Karpas-422 (cell line): ENCODE data around the gene PILRA. TPM values are rescaled to one million over a fixed set of nuclear protein-coding genes. Genes with fewer than 3 reads are reported as not detected.

Experiments used
- DNase-seq: peaks from one replicate; pipeline ENCODE4 v3.0.0-alpha.2; 2015
- H2AFZ ChIP-seq: fragments of 200-600 bp; sonication (generic); 2 replicates; pipeline ENCODE4 v1.6.1; 2014; ENCODE audit warnings: antibody characterized with exemption, low read length, mixed read lengths
- H3K27ac ChIP-seq: fragments of 200-600 bp; sonication (generic); 2 replicates; pipeline ENCODE4 v1.5.1; 2014; ENCODE audit warnings: mild to moderate bottlenecking, low read length, moderate library complexity
- H3K27me3 ChIP-seq: fragments of 200-600 bp; sonication (generic); 2 replicates; pipeline ENCODE4 v1.6.1; 2014; ENCODE audit warnings: low read length, mixed read lengths
- H3K36me3 ChIP-seq: fragments of 200-600 bp; sonication (generic); 2 replicates; pipeline ENCODE4 v1.6.1; 2014; ENCODE audit warnings: low read length, mixed read lengths; ENCODE audit not compliant: insufficient read depth
- H3K4me1 ChIP-seq: fragments of 200-600 bp; sonication (generic); 2 replicates; pipeline ENCODE4 v1.6.1; 2014; ENCODE audit warnings: mild to moderate bottlenecking, low read length, mixed read lengths
- H3K4me2 ChIP-seq: fragments of 200-600 bp; sonication (generic); 2 replicates; pipeline ENCODE4 v1.6.1; 2014; ENCODE audit warnings: low read length, low read depth, mild to moderate bottlenecking; ENCODE audit not compliant: poor library complexity, severe bottlenecking
- H3K4me3 ChIP-seq: fragments of 200-600 bp; sonication (generic); 2 replicates; pipeline ENCODE4 v1.5.1; 2014; ENCODE audit warnings: mild to moderate bottlenecking, antibody characterized with exemption, low read length, mixed read lengths
- H3K79me2 ChIP-seq: fragments of 200-600 bp; sonication (generic); 2 replicates; pipeline ENCODE4 v1.6.1; 2014; ENCODE audit warnings: mild to moderate bottlenecking, low read length, mixed read lengths
- H3K9ac ChIP-seq: fragments of 200-600 bp; sonication (generic); 2 replicates; pipeline ENCODE4 v1.6.0; 2014; ENCODE audit warnings: low read length
- H3K9me2 ChIP-seq: fragments of 200-600 bp; sonication (generic), shearing (Covaris generic); replicated peaks from 2 replicates; pipeline ENCODE4 v1.6.0; 2014; ENCODE audit warnings: mild to moderate bottlenecking, low read length, moderate library complexity; ENCODE audit not compliant: insufficient read depth
- H3K9me3 ChIP-seq: fragments of 300-700, 200-600 bp; sonication (generic); 2 replicates; pipeline ENCODE4 v1.6.1; 2014; ENCODE audit warnings: low read length, mixed read lengths
- H4K20me1 ChIP-seq: fragments of 200-600 bp; sonication (generic); 2 replicates; pipeline ENCODE4 v1.6.1; 2014; ENCODE audit warnings: mild to moderate bottlenecking, antibody characterized with exemption, low read length, low read depth; ENCODE audit not compliant: insufficient read depth
- total RNA-seq: library from RNA; depleted of rRNA; stranded (reverse); fragments of >200 nt; shearing (Covaris generic); gene quantifications from 2 replicates; pipeline ENCODE4 v1.2.3, GENCODE V29; 2014; ENCODE audit warnings: low replicate concordance

Gene PILRA
- total RNA-seq, 1 experiment from 2014 or later, result 2.4 TPM

GRCh38 chr7:100390286-100391009 is 17.2 kb downstream of the PILRA start:
- Histone ChIP-seq H3K4me3 (no peak overlapping the region), H3K4me1 (peaks cover 25% of the 10 kb centered on the region), H3K27ac (no peak overlapping the region), H3K27me3 (no peaks in the 10 kb centered on the region), H3K9ac (no peak overlapping the region), H4K20me1 (no peaks in the 10 kb centered on the region), H3K36me3 (no peaks in the 10 kb centered on the region), H3K9me2 (no peaks in the 10 kb centered on the region), H3K79me2 (no peaks in the 10 kb centered on the region), H2AFZ (no peak overlapping the region), H3K4me2 (no peak overlapping the region), H3K9me3 (no peaks in the 10 kb centered on the region)
- DNase-seq, result no peak

GRCh38 chr7:100393233-100393905 is 20.1 kb downstream of the PILRA start:
- no peak overlapping the region for H2AFZ ChIP-seq
- H3K4me2 ChIP-seq, result peak overlapping the region; percentile 9
- H3K27ac ChIP-seq, result no peak overlapping the region
- no peaks in the 10 kb centered on the region for H3K9me3 ChIP-seq
- H3K4me1 ChIP-seq, result peaks cover 43% of the 10 kb centered on the region
- no peaks in the 10 kb centered on the region for H4K20me1 ChIP-seq
- no peaks in the 10 kb centered on the region for H3K9me2 ChIP-seq
- no peaks in the 10 kb centered on the region for H3K36me3 ChIP-seq
- H3K79me2 ChIP-seq, result no peaks in the 10 kb centered on the region
- H3K27me3 ChIP-seq, result no peaks in the 10 kb centered on the region
- H3K9ac ChIP-seq, result no peak overlapping the region
- DNase-seq, result no peak
- no peak overlapping the region for H3K4me3 ChIP-seq

GRCh38 chr7:100394077-100394476 is 20.8 kb downstream of the PILRA start:
- Histone ChIP-seq H3K79me2 (no peaks in the 10 kb centered on the region), H3K27me3 (no peaks in the 10 kb centered on the region), H2AFZ (no peak overlapping the region), H4K20me1 (no peaks in the 10 kb centered on the region), H3K9ac (no peak overlapping the region), H3K4me3 (no peak overlapping the region), H3K27ac (no peak overlapping the region), H3K4me2 (no peak overlapping the region), H3K4me1 (peaks cover 43% of the 10 kb centered on the region), H3K36me3 (no peaks in the 10 kb centered on the region), H3K9me2 (no peaks in the 10 kb centered on the region), H3K9me3 (no peaks in the 10 kb centered on the region)
- DNase-seq, result no peak

- Histone ChIP-seq H3K4me1 (peaks cover 43% of the 10 kb centered on the region), H3K9me2 (no peaks in the 10 kb centered on the region), H3K4me2 (peak overlapping the region; percentile 55), H3K79me2 (no peaks in the 10 kb centered on the region), H3K9ac (peak overlapping the region; percentile 32), H3K4me3 (0 out of 2 replicates have a peak overlapping the region, but pooled peaks have one; percentile 14), H4K20me1 (no peaks in the 10 kb centered on the region), H3K36me3 (no peaks in the 10 kb centered on the region), H3K27ac (peak overlapping the region; percentile 31; the same call in 1 of the 2 replicates), H3K27me3 (no peaks in the 10 kb centered on the region), H2AFZ (no peak overlapping the region), H3K9me3 (no peaks in the 10 kb centered on the region)
- DNase-seq, result peak; percentile 66
Measured at GRCh38 chr7:100396421-100396982, 23.2 kb downstream of the PILRA start.

GRCh38 chr7:100397315-100398081 is 24.2 kb downstream of the PILRA start:
- H4K20me1 ChIP-seq, result no peaks in the 10 kb centered on the region
- no peaks in the 10 kb centered on the region for H3K36me3 ChIP-seq
- no peak for DNase-seq
- H3K9ac ChIP-seq, result peak overlapping the region; percentile 32; the same call in 1 of the 2 replicates
- H3K27me3 ChIP-seq, result no peaks in the 10 kb centered on the region
- no peak overlapping the region for H3K27ac ChIP-seq
- no peak overlapping the region for H2AFZ ChIP-seq
- H3K4me1 ChIP-seq, result peaks cover 36% of the 10 kb centered on the region
- H3K79me2 ChIP-seq, result no peaks in the 10 kb centered on the region
- no peaks in the 10 kb centered on the region for H3K9me2 ChIP-seq
- peak overlapping the region; percentile 55 for H3K4me2 ChIP-seq
- no peaks in the 10 kb centered on the region for H3K9me3 ChIP-seq
- H3K4me3 ChIP-seq, result no peak overlapping the region

- H3K79me2 ChIP-seq, result no peaks in the 10 kb centered on the region
- H4K20me1 ChIP-seq, result no peaks in the 10 kb centered on the region
- no peak overlapping the region for H3K27ac ChIP-seq
- no peak overlapping the region for H2AFZ ChIP-seq
- DNase-seq, result no peak
- H3K27me3 ChIP-seq, result no peaks in the 10 kb centered on the region
- H3K36me3 ChIP-seq, result no peaks in the 10 kb centered on the region
- H3K9me3 ChIP-seq, result no peaks in the 10 kb centered on the region
- no peak overlapping the region for H3K4me2 ChIP-seq
- peaks cover 29% of the 10 kb centered on the region for H3K4me1 ChIP-seq
- H3K9ac ChIP-seq, result no peak overlapping the region
- H3K9me2 ChIP-seq, result no peaks in the 10 kb centered on the region
- no peak overlapping the region for H3K4me3 ChIP-seq
Measured at GRCh38 chr7:100398239-100398638, 25.0 kb downstream of the PILRA start.

- Histone ChIP-seq H3K9ac (no peak overlapping the region), H3K27ac (no peak overlapping the region), H2AFZ (no peak overlapping the region), H3K27me3 (no peaks in the 10 kb centered on the region), H3K9me3 (no peaks in the 10 kb centered on the region), H4K20me1 (no peaks in the 10 kb centered on the region), H3K4me1 (peaks cover 22% of the 10 kb centered on the region), H3K36me3 (no peaks in the 10 kb centered on the region), H3K79me2 (no peaks in the 10 kb centered on the region), H3K4me3 (no peak overlapping the region), H3K9me2 (no peaks in the 10 kb centered on the region), H3K4me2 (no peak overlapping the region)
- no peak for DNase-seq
Measured at GRCh38 chr7:100400041-100400440, 26.8 kb downstream of the PILRA start.

- H3K27me3 ChIP-seq, result no peaks in the 10 kb centered on the region
- H3K79me2 ChIP-seq, result no peaks in the 10 kb centered on the region
- no peak overlapping the region for H3K4me2 ChIP-seq
- no peak overlapping the region for H2AFZ ChIP-seq
- no peak overlapping the region for H3K27ac ChIP-seq
- no peaks in the 10 kb centered on the region for H4K20me1 ChIP-seq
- H3K9me3 ChIP-seq, result no peaks in the 10 kb centered on the region
- peak; percentile 78 for DNase-seq
- no peaks in the 10 kb centered on the region for H3K36me3 ChIP-seq
- no peak overlapping the region for H3K4me3 ChIP-seq
- H3K9me2 ChIP-seq, result no peaks in the 10 kb centered on the region
- H3K4me1 ChIP-seq, result peaks cover 16% of the 10 kb centered on the region
- no peak overlapping the region for H3K9ac ChIP-seq
Measured at GRCh38 chr7:100400656-100401055, 27.4 kb downstream of the PILRA start.
